ENCODE measurements around the gene GUCA2B.

Gene GUCA2B

GRCh38 chr1:42142894-42143675 lies 10.1 kb upstream of the GUCA2B start:
- Histone ChIP-seq H3K27me3 (ENCODE audit: insufficient read depth, low read length) (no peaks in the 10 kb centered on the region), H3K4me3 (ENCODE audit: low read length) (no peak overlapping the region), H3K36me3 (ENCODE audit: insufficient read depth, low read length) (no peaks in the 10 kb centered on the region), H3K9me3 (ENCODE audit: insufficient read depth, low read depth, low read length) (no peaks in the 10 kb centered on the region; the same call in 1 of the 2 replicates), H3K4me1 (ENCODE audit: insufficient read depth, low read length) (no peaks in the 10 kb centered on the region), H3K27ac (ENCODE audit: low read depth, low read length) (no peak overlapping the region), H3K9ac (ENCODE audit: low read depth, low read length) (no peak overlapping the region)
- 87% methylated on average over 4 of the region's 4 CpGs for WGBS

- Histone ChIP-seq H3K4me3 (ENCODE audit: low read length) (no peak overlapping the region), H3K27ac (ENCODE audit: low read depth, low read length) (no peak overlapping the region), H3K27me3 (ENCODE audit: insufficient read depth, low read length) (no peaks in the 10 kb centered on the region), H3K4me1 (ENCODE audit: insufficient read depth, low read length) (no peaks in the 10 kb centered on the region), H3K9me3 (ENCODE audit: insufficient read depth, low read depth, low read length) (no peaks in the 10 kb centered on the region), H3K36me3 (ENCODE audit: insufficient read depth, low read length) (no peaks in the 10 kb centered on the region), H3K9ac (ENCODE audit: low read depth, low read length) (no peak overlapping the region)
- 73% methylated on average over 13 of the region's 13 CpGs for WGBS
These were observed 9.1 kb upstream of the GUCA2B start for GRCh38 chr1:42143896-42144710.

GRCh38 chr1:42144711-42145388 lies 8.4 kb upstream of the GUCA2B start:
- Histone ChIP-seq H3K27me3 (ENCODE audit: insufficient read depth, low read length) (no peaks in the 10 kb centered on the region), H3K36me3 (ENCODE audit: insufficient read depth, low read length) (no peaks in the 10 kb centered on the region), H3K4me3 (ENCODE audit: low read length) (no peak overlapping the region), H3K9ac (ENCODE audit: low read depth, low read length) (no peak overlapping the region), H3K4me1 (ENCODE audit: insufficient read depth, low read length) (no peaks in the 10 kb centered on the region), H3K27ac (ENCODE audit: low read depth, low read length) (no peak overlapping the region), H3K9me3 (ENCODE audit: insufficient read depth, low read depth, low read length) (no peaks in the 10 kb centered on the region)
- 89% methylated on average over 12 of the region's 12 CpGs for WGBS

GRCh38 chr1:42145389-42145716 lies 7.9 kb upstream of the GUCA2B start:
- Histone ChIP-seq H3K4me1 (ENCODE audit: insufficient read depth, low read length) (no peaks in the 10 kb centered on the region), H3K9ac (ENCODE audit: low read depth, low read length) (no peak overlapping the region), H3K4me3 (ENCODE audit: low read length) (no peak overlapping the region), H3K27ac (ENCODE audit: low read depth, low read length) (no peak overlapping the region), H3K9me3 (ENCODE audit: insufficient read depth, low read depth, low read length) (no peaks in the 10 kb centered on the region), H3K27me3 (ENCODE audit: insufficient read depth, low read length) (no peaks in the 10 kb centered on the region), H3K36me3 (ENCODE audit: insufficient read depth, low read length) (no peaks in the 10 kb centered on the region)
- WGBS, result 91% methylated on average over 8 of the region's 8 CpGs

- no peak overlapping the region for H3K27ac ChIP-seq (ENCODE audit: low read depth, low read length)
- H3K4me1 ChIP-seq (ENCODE audit: insufficient read depth, low read length), result no peaks in the 10 kb centered on the region
- no peak overlapping the region for H3K4me3 ChIP-seq (ENCODE audit: low read length)
- no peaks in the 10 kb centered on the region for H3K36me3 ChIP-seq (ENCODE audit: insufficient read depth, low read length)
- H3K9me3 ChIP-seq (ENCODE audit: insufficient read depth, low read depth, low read length), result no peaks in the 10 kb centered on the region
- no peak overlapping the region for H3K9ac ChIP-seq (ENCODE audit: low read depth, low read length)
- no peaks in the 10 kb centered on the region for H3K27me3 ChIP-seq (ENCODE audit: insufficient read depth, low read length)
- WGBS, result 94% methylated on average over 41 of the region's 41 CpGs
These were observed 7.2 kb upstream of the GUCA2B start for GRCh38 chr1:42145764-42146625.

GRCh38 chr1:42146626-42147320 lies 6.4 kb upstream of the GUCA2B start:
- Histone ChIP-seq H3K9me3 (ENCODE audit: insufficient read depth, low read depth, low read length) (no peaks in the 10 kb centered on the region), H3K36me3 (ENCODE audit: insufficient read depth, low read length) (no peaks in the 10 kb centered on the region), H3K9ac (ENCODE audit: low read depth, low read length) (no peak overlapping the region), H3K4me3 (ENCODE audit: low read length) (no peak overlapping the region), H3K4me1 (ENCODE audit: insufficient read depth, low read length) (no peaks in the 10 kb centered on the region), H3K27ac (ENCODE audit: low read depth, low read length) (no peak overlapping the region), H3K27me3 (ENCODE audit: insufficient read depth, low read length) (no peaks in the 10 kb centered on the region)
- WGBS, result 51% methylated on average over 19 of the region's 19 CpGs

- Histone ChIP-seq H3K9ac (ENCODE audit: low read depth, low read length) (no peak overlapping the region), H3K27me3 (ENCODE audit: insufficient read depth, low read length) (no peaks in the 10 kb centered on the region), H3K4me1 (ENCODE audit: insufficient read depth, low read length) (no peaks in the 10 kb centered on the region), H3K9me3 (ENCODE audit: insufficient read depth, low read depth, low read length) (no peaks in the 10 kb centered on the region), H3K36me3 (ENCODE audit: insufficient read depth, low read length) (no peaks in the 10 kb centered on the region), H3K4me3 (ENCODE audit: low read length) (no peak overlapping the region), H3K27ac (ENCODE audit: low read depth, low read length) (no peak overlapping the region)
- 67% methylated on average over 1 of the region's 1 CpG for WGBS
These were observed 5.0 kb upstream of the GUCA2B start for GRCh38 chr1:42148166-42148565.

- no peaks in the 10 kb centered on the region for H3K36me3 ChIP-seq (ENCODE audit: insufficient read depth, low read length)
- no peak overlapping the region for H3K9ac ChIP-seq (ENCODE audit: low read depth, low read length)
- H3K27ac ChIP-seq (ENCODE audit: low read depth, low read length), result no peak overlapping the region
- no peak overlapping the region for H3K4me3 ChIP-seq (ENCODE audit: low read length)
- H3K9me3 ChIP-seq (ENCODE audit: insufficient read depth, low read depth, low read length), result no peaks in the 10 kb centered on the region
- WGBS, result 92% methylated on average over 5 of the region's 5 CpGs
- H3K27me3 ChIP-seq (ENCODE audit: insufficient read depth, low read length), result no peaks in the 10 kb centered on the region
- no peaks in the 10 kb centered on the region for H3K4me1 ChIP-seq (ENCODE audit: insufficient read depth, low read length)
These were observed 2.6 kb upstream of the GUCA2B start for GRCh38 chr1:42150651-42151050.

GRCh38 chr1:42152119-42152518 lies 1.1 kb upstream of the GUCA2B start:
- Histone ChIP-seq H3K9me3 (ENCODE audit: insufficient read depth, low read depth, low read length) (no peaks in the 10 kb centered on the region), H3K9ac (ENCODE audit: low read depth, low read length) (no peak overlapping the region), H3K4me1 (ENCODE audit: insufficient read depth, low read length) (no peaks in the 10 kb centered on the region), H3K36me3 (ENCODE audit: insufficient read depth, low read length) (no peaks in the 10 kb centered on the region), H3K4me3 (ENCODE audit: low read length) (no peak overlapping the region), H3K27me3 (ENCODE audit: insufficient read depth, low read length) (no peaks in the 10 kb centered on the region), H3K27ac (ENCODE audit: low read depth, low read length) (no peak overlapping the region)
- WGBS, result 82% methylated on average over 3 of the region's 3 CpGs

GRCh38 chr1:42153624-42154023 lies 414 bp downstream of the GUCA2B start:
- H3K27ac ChIP-seq (ENCODE audit: low read depth, low read length), result no peak overlapping the region
- WGBS, result 94% methylated on average over 6 of the region's 6 CpGs
- H3K4me1 ChIP-seq (ENCODE audit: insufficient read depth, low read length), result no peaks in the 10 kb centered on the region
- H3K27me3 ChIP-seq (ENCODE audit: insufficient read depth, low read length), result no peaks in the 10 kb centered on the region
- no peaks in the 10 kb centered on the region for H3K36me3 ChIP-seq (ENCODE audit: insufficient read depth, low read length)
- no peak overlapping the region for H3K9ac ChIP-seq (ENCODE audit: low read depth, low read length)
- H3K9me3 ChIP-seq (ENCODE audit: insufficient read depth, low read depth, low read length), result no peaks in the 10 kb centered on the region
- no peak overlapping the region for H3K4me3 ChIP-seq (ENCODE audit: low read length)
